ENCODE data around the gene CGN. TPM values are rescaled to one million over a fixed set of nuclear protein-coding genes. Genes with fewer than 3 reads are reported as not detected.

The CGN gene
- total and polyA plus RNA-seq, 5 donors from 2014 or later = 0.37 to 1.2 (median 0.37) TPM; not detected in 2

DNA sequence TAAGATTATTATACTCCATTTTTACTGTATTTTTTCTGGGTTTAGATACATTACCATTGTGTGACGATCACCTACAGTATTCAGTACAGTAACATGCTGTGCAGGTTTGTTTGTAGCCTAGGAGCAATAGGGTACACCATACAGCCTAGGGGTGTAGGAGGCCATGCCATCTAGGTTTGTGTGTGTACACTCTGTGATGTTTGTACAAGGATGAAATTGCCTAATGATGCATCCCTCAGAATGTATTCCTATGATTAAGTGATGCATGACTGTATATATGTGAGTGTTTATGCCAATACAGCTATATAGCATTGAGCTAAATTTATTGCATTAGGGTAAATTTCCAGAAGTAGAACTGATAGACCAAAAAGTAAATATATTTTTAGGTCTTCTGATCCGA lies 52.2 kb downstream of the CGN start:
- Mint-ChIP-seq H3K9me3 (no peaks in the 10 kb centered on the region), H3K36me3 (peaks cover 39% of the 10 kb centered on the region), H3K27ac (no peak overlapping the region), H3K27me3 (no peaks in the 10 kb centered on the region), H3K4me1 (peaks cover 3 to 5% (median 5%) of the 10 kb centered on the region in 4 donors), H3K4me3 (no peak overlapping the region)
- Histone ChIP-seq H3K27ac (ENCODE audit: insufficient read depth, low read length, poor library complexity, severe bottlenecking) (no peak overlapping the region), H3K4me1 (ENCODE audit: control insufficient read depth, insufficient read depth, low read length, poor library complexity, severe bottlenecking) (no peaks in the 10 kb centered on the region), H3K27me3 (ENCODE audit: control insufficient read depth, insufficient read depth, low read length) (no peaks in the 10 kb centered on the region), H3K4me3 (ENCODE audit: low read depth, low read length) (no peak overlapping the region), H3K36me3 (ENCODE audit: control insufficient read depth, insufficient read depth, low read length) (peaks cover 8% of the 10 kb centered on the region), H3K9me3 (ENCODE audit: control insufficient read depth in 2 of 2, low read length in 2 of 2) (no peaks in the 10 kb centered on the region)
- DNase-seq (no peak), ATAC-seq (ENCODE audit: low read depth in 2 of 2) (no peak)

DNA sequence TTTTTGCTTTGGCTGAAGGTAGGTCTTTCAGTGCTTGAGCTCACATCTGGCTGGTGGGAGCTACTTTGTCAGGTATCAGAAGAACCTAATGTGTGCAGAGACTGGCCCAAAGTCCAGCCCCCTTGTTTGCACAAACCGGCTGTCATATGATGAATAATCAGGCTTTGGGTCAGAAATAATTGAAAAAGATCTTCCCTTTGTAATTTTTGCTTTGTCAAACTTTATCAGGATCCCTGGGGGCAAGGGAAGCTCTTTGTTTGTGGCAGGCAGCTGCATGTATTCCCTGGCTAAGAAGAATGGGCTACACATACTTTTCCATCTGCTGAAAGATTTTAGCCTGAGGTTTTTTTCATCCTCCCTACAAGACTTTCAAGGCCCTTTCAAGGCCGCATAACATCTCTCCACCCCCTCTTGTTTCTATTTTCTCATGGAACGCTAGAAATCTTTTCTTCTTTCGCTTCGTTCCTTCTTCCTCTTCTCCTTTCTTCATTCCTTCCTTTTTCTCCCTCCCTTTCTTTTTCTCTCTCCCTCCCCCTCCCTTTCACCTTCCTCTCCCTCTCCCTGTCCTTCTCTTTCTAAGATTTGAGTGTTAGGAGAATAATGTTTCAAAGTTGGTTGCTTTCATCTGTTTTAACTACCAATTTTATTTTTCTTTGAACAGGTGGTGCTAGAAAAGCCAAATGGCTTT lies 54.5 kb downstream of the CGN start:
- Histone ChIP-seq H3K27ac (ENCODE audit: insufficient read depth, low read length, poor library complexity, severe bottlenecking) (no peak overlapping the region), H3K4me3 (ENCODE audit: low read depth, low read length) (no peak overlapping the region), H3K9me3 (ENCODE audit: control insufficient read depth in 2 of 2, low read length in 2 of 2) (no peaks in the 10 kb centered on the region), H3K27me3 (ENCODE audit: control insufficient read depth, insufficient read depth, low read length) (no peaks in the 10 kb centered on the region), H3K36me3 (ENCODE audit: control insufficient read depth, insufficient read depth, low read length) (peaks cover 8% of the 10 kb centered on the region), H3K4me1 (ENCODE audit: control insufficient read depth, insufficient read depth, low read length, poor library complexity, severe bottlenecking) (peaks cover 9% of the 10 kb centered on the region)
- ATAC-seq (ENCODE audit: low read depth in 2 of 2) = no peak
- Mint-ChIP-seq H3K36me3 (peaks cover 28% of the 10 kb centered on the region), H3K4me3 (no peak overlapping the region), H3K9me3 (no peaks in the 10 kb centered on the region), H3K4me1 (peaks cover 6 to 19% (median 10%) of the 10 kb centered on the region in 4 donors), H3K27me3 (no peaks in the 10 kb centered on the region), H3K27ac (no peak overlapping the region)
- DNase-seq = no peak

DNA sequence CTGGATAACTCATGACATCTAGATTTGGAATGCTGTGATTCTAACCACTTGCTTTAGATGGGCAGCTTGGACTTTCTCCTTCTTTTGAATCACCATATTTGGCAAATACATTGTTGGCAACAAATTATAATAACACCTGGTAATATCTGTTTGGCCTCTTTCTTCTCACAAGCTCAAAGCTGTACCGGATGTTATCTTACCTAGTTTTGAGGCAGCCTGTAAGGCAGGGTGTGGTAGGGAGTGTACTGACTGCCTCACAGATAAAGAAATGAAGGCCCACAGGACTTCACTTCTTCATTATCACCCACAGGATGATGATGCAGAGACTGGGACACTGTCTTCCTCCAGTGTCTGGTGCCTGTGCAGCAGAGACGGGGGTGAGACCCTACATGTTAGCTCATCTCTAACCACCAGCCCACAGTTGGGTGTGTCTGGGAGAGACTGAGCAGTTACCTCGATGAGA lies 57.5 kb downstream of the CGN start:
- Mint-ChIP-seq H3K4me1 (peaks cover 6 to 19% (median 10%) of the 10 kb centered on the region in 4 donors), H3K27ac (peak overlapping the region; percentile 2 to 41 (median 8)), H3K9me3 (no peaks in the 10 kb centered on the region), H3K36me3 (peaks cover 28% of the 10 kb centered on the region), H3K27me3 (no peaks in the 10 kb centered on the region), H3K4me3 (peak overlapping the region in 2 of 4 donors; percentile 4 to 42)
- peak overlapping the region; percentile 50 for H3K27ac ChIP-seq (ENCODE audit: insufficient read depth, low read length, poor library complexity, severe bottlenecking)
- DNase-seq (peak in 2 of 3 donors; percentile 52 to 67), ATAC-seq (ENCODE audit: low read depth in 2 of 2) (peak; percentile 87 to 88)
- no peaks in the 10 kb centered on the region for H3K27me3 ChIP-seq (ENCODE audit: control insufficient read depth, insufficient read depth, low read length)
- no peak overlapping the region for H3K4me3 ChIP-seq (ENCODE audit: low read depth, low read length)
- peaks cover 9% of the 10 kb centered on the region for H3K4me1 ChIP-seq (ENCODE audit: control insufficient read depth, insufficient read depth, low read length, poor library complexity, severe bottlenecking)
- peaks cover 8% of the 10 kb centered on the region for H3K36me3 ChIP-seq (ENCODE audit: control insufficient read depth, insufficient read depth, low read length)
- H3K9me3 ChIP-seq (ENCODE audit: control insufficient read depth in 2 of 2, low read length in 2 of 2) = no peaks in the 10 kb centered on the region

DNA sequence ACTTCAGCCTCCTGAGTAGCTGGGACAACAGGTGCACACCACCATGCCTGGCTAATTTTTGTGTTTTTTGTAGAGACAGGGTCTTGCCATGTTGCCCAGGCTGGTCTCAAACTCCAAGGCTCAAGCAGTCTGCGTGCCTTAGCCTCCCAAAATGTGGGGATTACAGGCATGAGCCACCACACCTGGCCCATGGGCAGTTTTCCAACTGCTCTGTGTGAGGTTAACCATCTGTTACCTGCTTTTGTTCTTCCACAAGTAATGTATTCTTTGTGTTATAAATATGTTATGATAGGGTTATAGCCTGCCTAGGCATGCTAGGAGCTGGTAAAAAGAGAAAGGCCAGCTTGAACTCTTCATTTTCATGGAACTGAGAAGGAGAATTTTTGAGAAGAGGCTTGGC lies 59.6 kb downstream of the CGN start:
- no peak for ATAC-seq (ENCODE audit: low read depth in 2 of 2)
- Histone ChIP-seq H3K4me1 (ENCODE audit: control insufficient read depth, insufficient read depth, low read length, poor library complexity, severe bottlenecking) (peaks cover 9% of the 10 kb centered on the region), H3K27me3 (ENCODE audit: control insufficient read depth, insufficient read depth, low read length) (no peaks in the 10 kb centered on the region), H3K4me3 (ENCODE audit: low read depth, low read length) (no peak overlapping the region), H3K9me3 (ENCODE audit: control insufficient read depth in 2 of 2, low read length in 2 of 2) (no peaks in the 10 kb centered on the region), H3K36me3 (ENCODE audit: control insufficient read depth, insufficient read depth, low read length) (peaks cover 9% of the 10 kb centered on the region), H3K27ac (ENCODE audit: insufficient read depth, low read length, poor library complexity, severe bottlenecking) (no peak overlapping the region)
- H3K4me3 Mint-ChIP-seq = no peak overlapping the region
- peaks cover 23% of the 10 kb centered on the region for H3K36me3 Mint-ChIP-seq
- H3K27ac Mint-ChIP-seq = no peak overlapping the region
- H3K9me3 Mint-ChIP-seq = no peaks in the 10 kb centered on the region
- H3K4me1 Mint-ChIP-seq = peaks cover 6 to 23% (median 12%) of the 10 kb centered on the region in 4 donors
- no peak for DNase-seq
- H3K27me3 Mint-ChIP-seq = no peaks in the 10 kb centered on the region

DNA sequence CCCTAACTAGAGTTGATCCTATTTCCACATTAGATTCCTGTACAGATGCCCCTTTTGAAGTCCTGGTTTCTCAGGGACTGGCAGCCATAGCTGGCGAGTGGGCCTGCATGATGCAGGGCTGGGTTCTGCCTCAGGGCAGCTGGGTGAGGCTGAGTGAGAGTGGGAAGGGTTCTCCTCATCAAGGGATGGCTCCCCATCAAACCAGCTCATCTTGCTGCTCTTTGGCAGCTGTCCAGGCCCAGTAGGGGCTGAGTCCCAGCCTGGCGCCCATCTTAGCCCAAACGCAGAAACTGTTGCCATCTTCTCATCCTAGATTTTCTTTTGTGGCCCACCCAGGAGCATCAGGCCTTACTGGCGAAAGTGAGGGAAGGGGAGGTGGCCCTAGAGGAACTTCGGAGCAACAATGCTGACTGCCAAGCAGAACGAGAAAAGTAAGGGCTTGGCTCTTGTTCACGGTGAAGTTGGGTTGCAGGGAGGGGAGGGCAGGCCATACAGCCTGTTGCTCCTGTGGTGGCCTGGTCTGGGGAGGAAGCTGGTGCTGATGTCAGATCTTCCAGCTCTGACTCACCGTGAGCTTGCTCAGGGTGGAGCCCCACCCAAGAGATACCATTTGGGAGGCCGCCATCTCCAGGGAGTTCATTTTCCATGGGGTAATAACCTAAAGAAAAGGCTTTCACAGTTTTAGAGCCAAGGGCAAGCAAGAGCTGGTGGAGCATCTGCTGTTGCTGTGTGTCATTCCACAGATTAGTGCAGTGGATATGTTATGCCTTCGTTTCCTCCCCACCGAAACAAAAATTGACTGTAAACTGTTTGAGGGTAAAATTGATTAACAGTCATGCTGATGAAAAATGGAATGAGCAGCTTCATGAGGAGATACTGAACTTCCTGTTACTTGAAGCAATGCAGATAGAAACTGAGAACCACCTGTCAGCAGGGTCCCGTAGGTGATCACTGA lies 63.7 kb downstream of the CGN start:
- Mint-ChIP-seq H3K27me3 (no peaks in the 10 kb centered on the region), H3K27ac (peak overlapping the region in 1 of 3 donors; percentile 32), H3K9me3 (no peaks in the 10 kb centered on the region), H3K36me3 (peaks cover 31% of the 10 kb centered on the region), H3K4me1 (peaks cover 0 to 6% (median 2%) of the 10 kb centered on the region in 4 donors), H3K4me3 (no peak overlapping the region)
- DNase-seq (peak in 1 of 3 donors; percentile 35), ATAC-seq (ENCODE audit: low read depth in 2 of 2) (no peak)
- Histone ChIP-seq H3K4me3 (ENCODE audit: low read depth, low read length) (no peak overlapping the region), H3K9me3 (ENCODE audit: control insufficient read depth in 2 of 2, low read length in 2 of 2) (no peaks in the 10 kb centered on the region), H3K36me3 (ENCODE audit: control insufficient read depth, insufficient read depth, low read length) (peaks cover 20% of the 10 kb centered on the region), H3K4me1 (ENCODE audit: control insufficient read depth, insufficient read depth, low read length, poor library complexity, severe bottlenecking) (no peaks in the 10 kb centered on the region), H3K27ac (ENCODE audit: insufficient read depth, low read length, poor library complexity, severe bottlenecking) (no peak overlapping the region), H3K27me3 (ENCODE audit: control insufficient read depth, insufficient read depth, low read length) (no peaks in the 10 kb centered on the region)

DNA sequence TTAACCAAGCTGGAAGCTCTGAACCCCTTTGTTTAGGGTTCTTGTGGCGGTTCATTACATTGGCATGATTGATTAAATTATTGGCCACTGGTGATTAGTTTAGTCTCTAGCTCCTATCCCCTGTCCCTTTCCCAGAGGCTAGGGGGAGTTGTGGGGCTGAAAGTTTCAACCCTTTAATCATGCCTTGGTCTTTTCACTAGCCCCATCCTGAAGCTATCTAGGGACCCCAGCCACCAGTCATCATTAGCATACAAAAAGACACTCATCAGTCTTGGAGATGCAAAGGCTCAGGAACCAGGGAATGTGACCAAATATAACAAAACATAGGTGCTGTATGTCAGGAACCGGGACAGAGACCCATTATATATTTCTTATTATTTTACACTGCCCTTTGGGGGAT lies 66.0 kb downstream of the CGN start:
- Mint-ChIP-seq H3K4me3 (no peak overlapping the region), H3K9me3 (no peaks in the 10 kb centered on the region), H3K4me1 (peaks cover 0 to 4% (median 2%) of the 10 kb centered on the region in 4 donors), H3K27ac (no peak overlapping the region), H3K36me3 (peaks cover 39% of the 10 kb centered on the region), H3K27me3 (no peaks in the 10 kb centered on the region)
- Histone ChIP-seq H3K27me3 (ENCODE audit: control insufficient read depth, insufficient read depth, low read length) (no peaks in the 10 kb centered on the region), H3K27ac (ENCODE audit: insufficient read depth, low read length, poor library complexity, severe bottlenecking) (no peak overlapping the region), H3K9me3 (ENCODE audit: control insufficient read depth in 2 of 2, low read length in 2 of 2) (no peaks in the 10 kb centered on the region), H3K4me3 (ENCODE audit: low read depth, low read length) (no peak overlapping the region), H3K36me3 (ENCODE audit: control insufficient read depth, insufficient read depth, low read length) (peaks cover 20% of the 10 kb centered on the region), H3K4me1 (ENCODE audit: control insufficient read depth, insufficient read depth, low read length, poor library complexity, severe bottlenecking) (no peaks in the 10 kb centered on the region)
- ATAC-seq (ENCODE audit: low read depth in 2 of 2) (no peak), DNase-seq (no peak)

DNA sequence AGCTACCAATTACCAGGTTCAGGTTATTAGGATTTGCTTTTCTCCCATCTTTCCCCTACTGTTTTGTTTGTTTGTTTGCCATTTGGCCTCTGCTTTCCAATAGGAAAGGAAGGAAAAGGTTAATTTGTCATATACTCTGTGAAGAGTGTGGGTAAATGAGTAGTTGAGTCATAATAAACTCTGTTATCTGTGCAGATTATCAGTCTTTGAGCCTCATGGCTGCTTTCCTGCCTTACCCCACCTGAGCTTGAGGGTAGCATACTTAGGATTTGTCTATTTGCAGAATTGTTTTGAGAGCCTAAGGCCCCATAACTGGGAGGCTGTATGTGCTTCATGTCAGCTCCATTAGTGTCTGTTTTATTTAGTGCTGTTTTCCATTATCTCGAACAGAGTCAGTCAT lies 67.8 kb downstream of the CGN start:
- H3K27me3 Mint-ChIP-seq = no peaks in the 10 kb centered on the region
- ATAC-seq (ENCODE audit: low read depth in 2 of 2) (no peak), DNase-seq (no peak)
- peak overlapping the region in 1 of 3 donors; percentile 17 for H3K27ac Mint-ChIP-seq
- H3K36me3 Mint-ChIP-seq = peaks cover 35% of the 10 kb centered on the region
- H3K9me3 Mint-ChIP-seq = no peaks in the 10 kb centered on the region
- peaks cover 0 to 4% (median 2%) of the 10 kb centered on the region in 4 donors for H3K4me1 Mint-ChIP-seq
- peaks cover 20% of the 10 kb centered on the region for H3K36me3 ChIP-seq (ENCODE audit: control insufficient read depth, insufficient read depth, low read length)
- H3K4me1 ChIP-seq (ENCODE audit: control insufficient read depth, insufficient read depth, low read length, poor library complexity, severe bottlenecking) = no peaks in the 10 kb centered on the region
- H3K27ac ChIP-seq (ENCODE audit: insufficient read depth, low read length, poor library complexity, severe bottlenecking) = no peak overlapping the region
- H3K27me3 ChIP-seq (ENCODE audit: control insufficient read depth, insufficient read depth, low read length) = no peaks in the 10 kb centered on the region
- no peak overlapping the region for H3K4me3 Mint-ChIP-seq
- no peak overlapping the region for H3K4me3 ChIP-seq (ENCODE audit: low read depth, low read length)
- no peaks in the 10 kb centered on the region for H3K9me3 ChIP-seq (ENCODE audit: control insufficient read depth in 2 of 2, low read length in 2 of 2)

All from CD4-positive, CD25-positive, alpha-beta regulatory T cell (primary cell).